GM19240 (cell line): ENCODE data around the gene SND1.

ENCODE experiments used
- DNase-seq: peaks from one replicate; pipeline ENCODE4 v3.0.0; 2011; ENCODE audit warnings: low spot score; ENCODE audit not compliant: insufficient read length

Gene SND1

DNA sequence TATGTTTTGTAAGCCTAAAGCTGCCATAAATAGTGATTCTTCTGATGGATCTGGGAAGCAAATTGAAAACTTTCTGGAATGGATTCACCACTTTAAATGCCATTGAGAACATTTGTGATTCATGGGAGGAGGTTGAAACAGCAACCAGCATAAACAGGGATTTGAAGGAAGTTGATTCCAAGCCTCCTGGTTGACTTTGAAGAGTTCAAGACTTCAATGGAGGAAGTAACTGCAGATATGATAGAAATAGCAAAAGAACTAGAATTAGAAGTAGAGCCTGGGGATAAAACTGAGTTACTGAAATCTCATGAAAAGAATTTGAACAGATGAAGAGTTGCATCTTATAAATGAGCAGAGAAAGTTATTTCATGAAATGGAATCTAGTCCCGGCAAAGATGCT is 280.1 kb downstream of the SND1 start:
- no peak for DNase-seq

DNA sequence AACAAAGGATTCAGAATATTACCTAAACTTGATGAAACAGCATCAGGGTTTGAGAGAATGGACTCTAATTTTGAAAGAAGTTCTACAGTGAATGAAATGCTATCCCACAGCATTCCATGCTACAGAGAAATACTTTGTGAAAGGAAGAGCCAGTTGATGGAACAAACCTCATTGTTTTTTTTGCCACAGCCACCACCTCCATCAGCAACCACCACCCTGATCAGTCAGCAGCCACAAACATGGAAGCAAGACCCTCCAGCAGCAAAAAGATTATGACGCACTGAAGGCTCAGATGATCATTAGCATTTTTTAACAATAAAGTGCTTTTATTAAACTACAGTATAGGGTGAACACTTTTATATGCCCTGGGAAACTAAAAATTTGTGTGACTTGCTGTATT is 280.5 kb downstream of the SND1 start:
- no peak for DNase-seq

DNA sequence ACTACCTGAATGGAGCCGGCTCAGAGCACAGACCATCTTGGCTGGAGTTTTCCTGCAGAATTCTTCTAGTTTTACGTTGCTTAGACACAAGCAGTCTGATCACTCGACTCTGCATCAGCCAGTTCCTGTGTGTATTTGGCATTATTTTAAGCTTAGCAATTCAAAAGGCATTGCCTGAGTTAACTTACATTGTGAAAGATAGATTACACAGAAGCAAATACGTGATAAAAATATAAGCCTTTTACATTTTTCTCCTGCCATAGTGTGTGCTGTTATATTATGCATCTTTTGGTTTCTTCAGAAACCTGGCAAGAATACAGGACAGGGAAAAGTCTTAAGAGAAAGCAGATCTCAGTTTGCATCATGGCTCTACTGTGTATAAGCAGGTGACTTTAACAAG is 281.2 kb downstream of the SND1 start:
- no peak for DNase-seq

- no peak for DNase-seq
Measured at GRCh38 chr7:127934711-127935110, 282.7 kb downstream of the SND1 start.

DNA sequence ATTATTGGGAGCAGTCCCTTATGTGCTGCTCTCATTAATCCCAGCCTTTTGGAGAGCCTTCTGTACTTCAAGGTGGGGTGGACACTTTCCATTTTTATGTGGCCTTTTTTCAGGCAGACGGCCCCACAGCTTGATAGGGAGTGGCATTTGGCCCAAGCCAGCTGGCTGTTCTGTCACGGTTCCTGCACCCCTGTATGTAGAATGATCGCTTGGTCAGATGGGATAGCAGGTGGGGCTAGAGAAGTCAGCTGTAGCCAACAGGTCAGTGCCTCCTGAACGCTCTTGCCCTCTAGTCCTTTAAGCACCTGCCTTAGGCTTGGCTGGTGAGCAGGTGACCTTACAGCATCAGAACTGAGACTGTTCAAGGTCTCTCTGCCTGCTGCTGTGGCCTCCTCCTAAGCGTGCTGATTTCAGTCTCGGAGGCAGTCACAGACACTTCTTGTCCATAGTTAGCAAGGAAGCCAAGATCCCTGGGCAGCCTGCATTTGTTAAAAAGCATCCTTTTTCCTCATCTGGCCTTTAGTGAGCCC is 283.9 kb downstream of the SND1 start:
- DNase-seq = no peak

DNA sequence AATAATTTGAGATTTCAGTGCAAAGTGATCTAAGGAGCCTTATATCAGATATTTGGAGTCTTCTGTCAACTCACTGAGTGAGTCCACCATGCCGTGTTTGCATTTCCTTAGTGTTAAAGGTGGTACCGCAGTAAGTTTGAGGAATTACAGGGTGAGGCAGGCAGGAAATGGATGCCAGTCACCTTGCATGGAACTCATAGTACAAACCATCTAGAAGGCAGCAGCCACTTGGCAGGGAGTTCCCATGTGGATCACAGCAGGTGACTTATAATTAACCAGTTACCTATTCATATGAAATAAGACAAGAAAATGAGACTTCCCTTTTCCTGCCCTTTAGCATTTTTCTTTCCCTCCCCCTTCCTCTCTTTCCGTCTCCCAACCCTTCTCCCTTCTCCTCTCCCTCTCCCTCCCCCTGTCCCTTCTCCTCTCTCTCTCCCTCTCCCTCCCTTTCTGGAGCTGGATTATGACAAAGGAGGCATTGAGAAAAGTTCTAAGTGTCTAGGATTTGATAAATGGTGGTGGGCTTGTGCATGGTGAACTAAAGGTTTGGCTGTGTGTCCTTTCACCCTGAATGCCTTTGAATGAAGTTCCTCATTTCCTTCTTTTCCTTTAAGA is 285.2 kb downstream of the SND1 start:
- DNase-seq = no peak

- DNase-seq = no peak
Measured at GRCh38 chr7:127938588-127938987, 286.6 kb downstream of the SND1 start.

DNA sequence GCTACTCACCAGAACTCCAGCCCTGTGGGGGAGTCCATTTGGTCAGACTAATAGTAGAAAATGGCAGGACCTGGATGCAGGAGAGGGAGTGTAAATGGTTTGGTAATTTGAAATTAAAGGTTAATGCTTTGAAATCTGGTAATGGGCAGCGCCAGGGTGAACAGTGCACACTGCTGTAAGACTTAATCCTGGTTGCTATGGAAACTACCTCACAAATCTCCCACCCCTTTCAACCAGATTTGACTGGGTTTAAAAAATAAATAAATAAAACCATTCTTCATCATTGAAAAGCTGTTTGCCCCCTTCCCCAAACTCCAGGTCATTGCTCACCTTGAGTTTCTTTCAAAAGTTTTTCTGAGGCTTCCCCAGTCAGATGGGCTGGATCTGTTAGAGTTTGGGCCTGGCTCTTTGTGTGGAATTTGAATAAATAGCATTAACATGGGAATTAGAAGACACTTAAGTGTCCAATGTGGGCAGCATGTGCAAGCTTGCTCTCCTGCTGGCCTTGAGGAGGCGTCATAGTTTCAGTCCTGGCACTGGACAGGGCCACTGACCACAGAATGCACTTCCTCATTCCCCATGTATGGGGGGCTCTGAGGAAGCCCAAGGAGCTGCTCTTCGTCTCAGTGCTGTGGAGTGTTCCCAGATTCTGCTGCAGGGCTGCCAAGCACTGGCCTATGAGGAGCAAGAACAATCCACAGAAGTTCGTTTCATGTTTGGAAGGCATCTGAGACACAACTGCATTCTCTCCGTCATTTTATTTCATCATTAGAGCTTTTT is 288.6 kb downstream of the SND1 start:
- no peak for DNase-seq

DNA sequence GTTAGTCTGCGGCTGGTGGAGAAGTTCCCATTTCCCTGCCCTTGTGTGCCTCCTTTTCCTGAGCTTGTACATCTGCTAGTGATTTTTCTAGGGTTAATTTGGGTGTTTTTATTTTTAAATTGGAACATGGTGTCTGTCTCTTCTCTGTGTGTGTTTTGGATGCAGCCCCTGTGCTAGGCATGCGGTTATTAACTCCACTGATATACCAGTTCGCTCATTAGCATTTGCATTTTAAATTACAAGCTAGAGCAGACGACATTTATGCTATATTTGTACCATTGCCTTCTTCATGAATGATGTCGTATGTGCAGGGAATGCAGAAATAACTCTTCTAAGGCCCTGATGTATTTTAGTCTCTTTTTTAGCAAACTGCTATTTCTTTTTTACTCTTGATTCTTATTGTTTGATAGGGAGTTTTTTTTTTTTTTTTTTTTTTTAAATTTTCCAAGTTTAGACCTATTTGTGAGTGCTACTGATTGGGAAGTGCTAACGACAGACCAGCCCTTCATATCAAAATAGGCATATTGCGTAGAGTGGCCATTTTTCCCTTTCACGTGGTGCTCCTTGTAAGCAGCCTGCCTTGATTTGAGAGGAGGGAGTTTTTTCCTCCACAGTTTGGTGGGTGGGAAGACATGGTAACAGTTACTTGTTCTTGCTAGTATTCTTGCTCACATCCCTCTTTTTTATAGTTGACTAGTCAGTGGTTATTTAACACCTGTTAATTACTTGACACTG is 289.6 kb downstream of the SND1 start:
- no peak for DNase-seq

DNA sequence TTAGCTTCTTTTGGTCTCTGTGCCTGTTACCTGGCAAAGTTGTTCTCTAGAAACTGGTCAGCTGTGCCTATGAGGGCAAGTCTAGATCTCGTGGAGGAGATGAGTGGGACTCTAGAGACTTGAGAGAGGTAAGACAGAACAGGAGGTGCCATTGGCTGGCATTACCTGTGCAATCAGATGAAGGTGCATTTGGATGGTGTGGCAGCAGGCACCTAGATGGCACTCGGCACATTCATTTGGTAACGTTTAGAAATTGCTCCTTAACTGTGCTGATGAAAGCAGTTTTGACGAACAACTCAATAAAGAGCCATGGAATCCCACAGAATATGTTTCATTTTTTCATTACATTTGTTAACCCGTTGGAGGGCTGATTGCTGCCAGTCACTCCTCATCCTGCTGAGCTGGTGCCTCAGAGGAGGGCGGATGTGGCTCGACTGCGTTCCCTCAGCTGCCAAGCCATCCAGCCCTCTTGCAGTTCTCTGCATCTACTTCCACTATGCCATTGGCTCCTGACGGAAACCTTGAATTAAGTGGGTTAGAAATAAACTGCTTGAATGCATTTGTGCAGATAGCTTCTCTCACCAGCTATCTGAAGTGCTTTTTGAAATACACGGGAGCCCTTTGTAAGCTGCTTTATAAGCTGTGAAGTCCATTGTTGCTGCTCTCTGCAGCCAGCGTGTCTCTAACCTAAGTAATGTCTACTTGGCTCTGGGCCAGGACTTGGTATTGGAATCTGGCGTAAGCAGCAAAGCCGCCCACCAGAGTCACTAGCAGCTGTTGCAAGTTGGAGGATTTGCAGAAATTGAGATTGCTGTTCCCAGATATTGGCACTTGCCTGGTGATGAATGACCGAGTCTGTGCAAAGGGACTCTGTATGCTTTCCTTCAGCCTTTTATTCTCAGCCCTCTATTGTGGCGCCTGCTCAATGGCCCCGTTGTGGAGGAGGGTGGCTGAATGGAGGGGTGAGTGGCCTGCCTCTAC is 291.8 kb downstream of the SND1 start:
- no peak for DNase-seq

GRCh38 chr7:127946111-127946510 is 294.1 kb downstream of the SND1 start:
- no peak for DNase-seq

- DNase-seq = no peak
Measured at GRCh38 chr7:127946847-127947246, 294.9 kb downstream of the SND1 start.

DNA sequence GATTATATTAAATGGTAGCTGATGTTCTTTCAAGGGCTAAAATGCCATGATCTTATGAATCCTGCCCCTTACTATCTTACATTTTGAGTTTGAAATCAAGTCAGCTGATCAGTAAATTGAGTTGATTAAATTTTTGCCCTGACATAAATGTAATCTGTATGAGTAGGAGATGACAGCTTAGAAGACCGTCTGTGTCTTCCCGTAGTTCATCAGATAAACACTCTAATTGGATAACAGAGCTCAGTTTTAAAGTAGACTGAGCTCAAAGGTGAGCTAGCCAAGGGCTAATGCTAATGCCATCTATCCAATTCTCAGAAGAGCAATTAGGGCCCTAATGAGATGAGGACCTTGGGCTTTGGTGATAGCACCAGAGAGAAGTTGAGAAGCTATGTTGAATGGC is 296.3 kb downstream of the SND1 start:
- no peak for DNase-seq

- no peak for DNase-seq
Measured at GRCh38 chr7:127948930-127949329, 296.9 kb downstream of the SND1 start.

- no peak for DNase-seq
Measured at GRCh38 chr7:127949769-127950222, 297.8 kb downstream of the SND1 start.

DNA sequence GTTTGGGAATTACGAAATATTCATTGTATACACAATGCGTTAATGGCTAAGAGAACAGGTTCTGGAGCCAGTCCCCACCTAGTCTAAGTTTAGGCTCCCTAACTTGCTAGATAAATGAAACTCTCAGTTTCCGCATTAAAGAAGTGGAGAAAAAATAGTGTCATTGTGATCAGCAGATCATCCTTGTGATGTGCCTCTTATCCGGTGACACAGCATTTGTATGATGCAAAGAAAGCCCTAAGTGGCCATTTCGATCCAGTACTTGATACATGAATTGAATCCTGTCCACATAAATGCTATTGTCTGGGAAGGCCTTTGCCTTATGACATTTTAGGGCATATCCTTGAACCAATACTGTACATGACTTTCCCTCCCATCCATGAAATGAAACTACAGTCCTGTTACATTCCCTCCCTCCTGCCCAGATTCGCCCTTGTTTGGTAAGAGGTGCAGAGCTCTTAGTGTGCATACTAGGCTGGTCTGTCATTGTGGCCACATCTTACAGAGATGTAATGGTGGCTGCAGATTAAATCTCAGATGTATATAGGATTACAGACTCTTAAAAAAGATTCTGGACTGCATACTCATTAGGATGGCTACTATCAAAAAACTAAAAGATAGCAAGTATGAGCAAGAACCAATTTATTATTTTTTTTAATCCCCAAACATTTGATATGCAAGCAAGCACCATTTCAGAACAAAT is 298.4 kb downstream of the SND1 start:
- DNase-seq = no peak

DNA sequence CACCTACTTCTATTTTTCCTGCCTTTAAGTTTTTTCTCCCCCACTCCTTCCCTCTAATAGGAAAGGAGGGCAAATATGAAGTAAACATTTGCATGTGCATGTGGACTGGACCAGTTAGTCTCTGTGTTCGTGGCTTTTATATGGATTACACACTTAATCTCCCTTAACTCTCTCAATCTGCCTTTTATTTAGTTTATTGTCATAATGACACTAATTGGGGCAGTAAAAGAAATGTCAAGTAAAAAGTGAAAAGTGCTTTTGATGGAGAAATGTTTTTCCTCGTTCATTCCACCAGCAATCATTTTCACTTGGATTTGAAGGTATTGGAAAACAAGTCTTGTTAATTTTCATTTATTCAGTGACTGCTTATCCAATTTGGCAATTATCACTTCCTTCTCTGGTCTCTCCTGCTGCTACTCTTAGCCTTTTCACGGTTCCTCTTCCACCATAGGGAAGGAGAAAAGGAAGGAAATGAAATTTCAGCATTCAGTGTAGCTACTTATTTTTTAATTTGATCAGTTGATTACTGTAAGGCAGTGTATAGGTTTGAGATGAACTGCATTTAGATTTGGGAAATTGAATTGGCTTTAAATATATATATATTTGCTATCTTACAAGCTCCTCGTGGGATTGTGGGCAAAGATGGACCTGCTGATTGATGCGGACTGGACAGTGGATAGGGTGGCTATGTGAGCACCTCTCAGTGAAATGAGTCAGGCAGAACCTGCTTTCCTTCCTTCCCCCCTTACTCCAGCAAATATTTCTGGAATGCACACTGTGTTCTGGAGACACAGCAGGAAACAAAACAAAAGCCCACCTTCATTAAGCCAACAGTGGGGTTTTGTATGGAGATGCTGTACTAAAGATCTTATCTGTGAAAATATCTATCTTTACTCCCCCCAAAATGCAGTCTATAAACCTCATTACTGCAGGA is 301.7 kb downstream of the SND1 start:
- DNase-seq = no peak

DNA sequence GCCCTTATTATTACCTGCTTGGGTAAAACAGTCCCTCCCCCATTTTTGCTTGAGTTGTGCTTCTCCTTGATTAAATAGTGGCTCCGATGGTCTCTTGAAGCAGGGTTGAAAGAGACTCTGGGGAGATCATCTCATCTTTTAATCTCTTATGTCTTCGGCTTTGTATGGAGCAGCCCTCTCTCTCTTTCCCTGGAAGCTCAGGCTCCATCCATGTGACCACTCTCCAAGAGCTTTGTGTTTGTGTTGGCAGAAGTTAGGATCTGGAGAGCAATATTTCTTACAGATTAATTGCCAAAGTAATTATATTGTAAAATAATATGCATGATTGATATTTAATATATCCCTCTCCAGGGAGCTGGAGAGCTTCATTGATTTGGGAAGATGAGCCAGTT is 302.4 kb downstream of the SND1 start:
- no peak for DNase-seq

GRCh38 chr7:127955051-127955531 is 303.1 kb downstream of the SND1 start:
- no peak for DNase-seq
